HepG2 (cell line): Measurements from ENCODE around the gene CRYZ. TPM values are rescaled to one million over a fixed set of nuclear protein-coding genes. Genes with fewer than 3 reads are reported as not detected.
A peak's percentile ranks its signal among the peaks of the same experiment; 100 is the strongest.

ENCODE experiments used
- ATAC-seq: fragments of 200-7000 bp; cut with Tn5 transposase; 3 replicates; pipeline ENCODE4 v1.9.1; 2020; ENCODE audit warnings: mild to moderate bottlenecking, moderate library complexity
- BruUV-seq: library from RNA; stranded (reverse); fragments of 400-500 nt; replicated peaks from 2 replicates; lab custom pipeline; 2021; lab: Mats Ljungman, UMichigan
- CTCF ChIA-PET: fragments of 300-600 bp; formaldehyde crosslinking; extraction: SDS; loops from one replicate; lab custom pipeline; 2021; ENCODE audit warnings: low total read pairs, inconsistent platforms, low intra/inter-chr PET ratio; lab: Yijun Ruan, JAX
- POLR2A ChIA-PET: fragments of 350-600 bp; sonication (Branson Sonifier 250); formaldehyde crosslinking; loops from one replicate; lab custom pipeline; 2020; ENCODE audit warnings: antibody characterized with exemption, inconsistent platforms; lab: Yijun Ruan, JAX
- DNase-seq: peaks from one replicate; pipeline ENCODE4 v3.0.0-alpha.2; 2015; ENCODE audit warnings: low spot score
- FAIRE-seq: peaks from 3 replicates; lab custom pipeline; 2011; peaks lifted over from hg19 to GRCh38; lab: Jason Lieb, UNC
- H2AFZ ChIP-seq: one replicate; pipeline ENCODE4 v1.6.1; 2011; ENCODE audit warnings: low read length, inconsistent platforms
- H3K27ac ChIP-seq: fragments of 300-600 bp; 3 replicates; pipeline ENCODE4 v1.8.0; 2011; ENCODE audit warnings: mixed run types, mild to moderate bottlenecking, mixed read lengths, low read length, inconsistent platforms; ENCODE audit not compliant: insufficient read depth; ENCODE audit errors: extremely low read length
- H3K27me3 ChIP-seq, 2 experiments: fragments of 200-600 bp in 1 of 2; 2 replicates in 1 of 2; 3 replicates in 1 of 2; pipeline versions ENCODE4 v1.6.0 to v1.8.0; 2011; ENCODE audit warnings: low read length in 2 of 2, mild to moderate bottlenecking in 2 of 2, moderate library complexity in 2 of 2, inconsistent platforms in 1 of 2; ENCODE audit not compliant: insufficient read depth in 2 of 2, control insufficient read depth in 1 of 2
- H3K36me3 ChIP-seq, 2 experiments: fragments of 200-600 bp in 1 of 2; replicated peaks in 1 of 2; 2 replicates in 1 of 2; 3 replicates in 1 of 2; pipeline versions ENCODE4 v1.5.1 to v1.8.0; 2011; ENCODE audit warnings: low read length in 2 of 2, inconsistent platforms in 1 of 2; ENCODE audit not compliant: insufficient read depth in 2 of 2, control insufficient read depth in 1 of 2
- H3K4me1 ChIP-seq: 2 replicates; pipeline ENCODE4 v1.5.1; 2012; ENCODE audit warnings: low read length, inconsistent platforms; ENCODE audit not compliant: insufficient read depth
- H3K4me2 ChIP-seq: 2 replicates; pipeline ENCODE4 v1.6.0; 2011; ENCODE audit warnings: low read depth, low read length, inconsistent platforms
- H3K4me3 ChIP-seq, 3 experiments: fragments of 200-600 bp in 1 of 3; sonication (generic), shearing (Covaris generic) in 1 of 3; replicated peaks in 1 of 3; 2 replicates each; pipeline ENCODE4 v1.5.1; 2011 to 2016; ENCODE audit warnings: low read length in 3 of 3, inconsistent platforms in 2 of 3, low read depth in 2 of 3, mild to moderate bottlenecking in 2 of 3, control low read depth in 1 of 3, mixed read lengths in 1 of 3; ENCODE audit not compliant: insufficient read depth in 1 of 3
- H3K79me2 ChIP-seq: one replicate; pipeline ENCODE4 v1.6.1; 2011; ENCODE audit warnings: low read length, inconsistent platforms; ENCODE audit not compliant: insufficient read depth
- H3K9ac ChIP-seq: 2 replicates; pipeline ENCODE4 v1.6.0; 2011; ENCODE audit warnings: mild to moderate bottlenecking, low read depth, low read length, inconsistent platforms; ENCODE audit not compliant: insufficient read depth
- H3K9me3 ChIP-seq: 2 replicates; pipeline ENCODE4 v1.5.1; 2012; ENCODE audit warnings: mild to moderate bottlenecking, low read length
- H4K20me1 ChIP-seq: 2 replicates; pipeline ENCODE4 v1.6.0; 2011; ENCODE audit warnings: inconsistent platforms, mild to moderate bottlenecking, low read length, moderate library complexity; ENCODE audit not compliant: insufficient read depth
- MAFF ChIP-seq: IDR thresholded peaks from 2 replicates; pipeline ENCODE4 v1.6.1; 2011; ENCODE audit warnings: low read depth, low read length, improper control_type of control experiment
- MAFK ChIP-seq, 2 experiments: IDR thresholded peaks in 1 of 2; conservative IDR thresholded peaks in 1 of 2; 2 replicates each; pipeline ENCODE4 v1.6.1; 2011; ENCODE audit warnings: improper control_type of control experiment in 2 of 2, low read length in 2 of 2
- MAX ChIP-seq: IDR thresholded peaks from 2 replicates; pipeline ENCODE4 v1.6.1; 2012; ENCODE audit warnings: inconsistent platforms
- NBN ChIP-seq: fragments of 450-650 bp; conservative IDR thresholded peaks from 2 replicates; pipeline ENCODE4 v1.6.1; 2017
- SAP130 ChIP-seq: IDR thresholded peaks from 2 replicates; pipeline ENCODE4 v1.6.1; 2016; ENCODE audit warnings: low read depth
- SKIL ChIP-seq: sonication (generic); formaldehyde crosslinking; IDR thresholded peaks from 2 replicates; pipeline ENCODE4 v1.8.0; 2022; ENCODE audit warnings: missing genetic modification reagents, mild to moderate bottlenecking, moderate library complexity, borderline replicate concordance
- ZNF235 ChIP-seq: sonication (generic); formaldehyde crosslinking; IDR thresholded peaks from 2 replicates; pipeline ENCODE4 v1.8.1; 2023; ENCODE audit warnings: mild to moderate bottlenecking, missing genetic modification reagents, borderline replicate concordance
- ZNF333 ChIP-seq: sonication (generic); formaldehyde crosslinking; IDR thresholded peaks from 2 replicates; pipeline ENCODE4 v1.4.0; 2020; ENCODE audit warnings: mild to moderate bottlenecking, missing genetic modification reagents, borderline replicate concordance
- ZNF468 ChIP-seq: sonication (generic); formaldehyde crosslinking; IDR thresholded peaks from 2 replicates; pipeline ENCODE4 v1.8.0; 2022; ENCODE audit warnings: mild to moderate bottlenecking, moderate library complexity, missing genetic modification reagents
- WGBS: methylation state at CpG from one replicate; pipeline ENCODE4 v1.1.6; 2017; ENCODE audit warnings: low lambda C conversion rate; 5-methylcytosine and 5-hydroxymethylcytosine counted together
- in situ Hi-C: cut with HindIII; loops from 2 replicates; pipeline ENCODE4 v1.10.0; 2017; ENCODE audit warnings: low pct_unique_long_range_greater_than_20kb; ENCODE audit not compliant: extremely low pct_ligation_motif_present
- intact Hi-C: fragments of 100-400 bp; cut with micrococcal nuclease; formaldehyde crosslinking; loops from one replicate; pipeline ENCODE4 v1.10.0; 2022; ENCODE audit not compliant: unreplicated experiment
- polyA plus RNA-seq, 8 experiments: library from polyadenylated mRNA; depleted of rRNA in 3 of 8; stranded (reverse) in 7 of 8; unstranded in 1 of 8; fragments of >200 nt; fragmentation: Illumina TruSeq in 4 of 8; extraction: Trizol in 4 of 8; gene quantifications; 2 replicates each; pipeline versions ENCODE4 v1.2.1 to v1.2.3, GENCODE V29; 2011 to 2016; ENCODE audit warnings: low read depth in 4 of 8, missing spikeins in 1 of 8, mixed read lengths in 1 of 8; ENCODE audit not compliant: insufficient read depth in 1 of 8
- total RNA-seq, 5 experiments: library from RNA; depleted of rRNA; stranded (reverse); fragments of >200 nt; fragmentation: Illumina TruSeq; extraction: Trizol; gene quantifications; 2 replicates each; pipeline ENCODE4 v1.2.3, GENCODE V29; 2016; ENCODE audit warnings: low read depth in 1 of 5
- TF ChIP-seq, protein P1 (sequence below): sonication (generic); formaldehyde crosslinking; IDR thresholded peaks from 2 replicates; pipeline ENCODE4 v1.4.0; 2020; ENCODE audit warnings: mild to moderate bottlenecking, missing genetic modification reagents, borderline replicate concordance

CRYZ gene
- total and polyA plus RNA-seq, 2 of the 13 experiments (the other 11 are each of a cell fraction or from before 2014, with no cell fraction given): 115 to 211 TPM

- no peak for TF ChIP-seq ZNF333 (CRISPR knock-in tag)
- TF ChIP-seq SKIL: no peak
- no peak for TF ChIP-seq NBN
- TF ChIP-seq ZNF235 (CRISPR knock-in tag): no peak
These were observed 17.7 kb downstream of the CRYZ start (continued) for GRCh38 chr1:74715236-74715502.

- H4K20me1 ChIP-seq: peaks cover 3% of the 10 kb centered on the region; the same call in 1 of the 2 replicates
- H3K79me2 ChIP-seq: peaks cover 2% of the 10 kb centered on the region
- H2AFZ ChIP-seq: no peak overlapping the region
- H3K27me3 ChIP-seq: no peaks in the 10 kb centered on the region
- FAIRE-seq (no peak), ATAC-seq (no peak), DNase-seq (no peak)
- no peak overlapping the region for H3K27ac ChIP-seq
- POLR2A ChIA-PET: interaction anchor here (2.0 to 2.2 kb wide), 2 partner anchors 17 to 18 kb away, joined by 4 to 11 read pairs; partner anchors contain the start of genes CRYZ and TYW3
- H3K9ac ChIP-seq: no peak overlapping the region
- no peak overlapping the region for H3K4me2 ChIP-seq
- peaks cover 25 to 91% of the 10 kb centered on the region in 2 experiments for H3K36me3 ChIP-seq
- WGBS: 94% methylated on average over 1 of the region's 1 CpG
- no peak overlapping the region for H3K4me3 ChIP-seq
- H3K4me1 ChIP-seq: no peaks in the 10 kb centered on the region
- no TSS peak for BruUV-seq
- H3K9me3 ChIP-seq: no peaks in the 10 kb centered on the region
- TF ChIP-seq MAX (no peak), MAFF (peak; percentile 69), ZNF468 (no peak), SAP130 (no peak), MAFK (conservative IDR thresholded peaks at IDR 0.05 in 1 of 2, IDR thresholded peaks at IDR 0.05 in 1 of 2; ENCODE audit: low read length in 2 of 2) (peak; percentile 42 to 79; a peak in 3 of 4 replicates)
- TF ChIP-seq, protein P1, sequence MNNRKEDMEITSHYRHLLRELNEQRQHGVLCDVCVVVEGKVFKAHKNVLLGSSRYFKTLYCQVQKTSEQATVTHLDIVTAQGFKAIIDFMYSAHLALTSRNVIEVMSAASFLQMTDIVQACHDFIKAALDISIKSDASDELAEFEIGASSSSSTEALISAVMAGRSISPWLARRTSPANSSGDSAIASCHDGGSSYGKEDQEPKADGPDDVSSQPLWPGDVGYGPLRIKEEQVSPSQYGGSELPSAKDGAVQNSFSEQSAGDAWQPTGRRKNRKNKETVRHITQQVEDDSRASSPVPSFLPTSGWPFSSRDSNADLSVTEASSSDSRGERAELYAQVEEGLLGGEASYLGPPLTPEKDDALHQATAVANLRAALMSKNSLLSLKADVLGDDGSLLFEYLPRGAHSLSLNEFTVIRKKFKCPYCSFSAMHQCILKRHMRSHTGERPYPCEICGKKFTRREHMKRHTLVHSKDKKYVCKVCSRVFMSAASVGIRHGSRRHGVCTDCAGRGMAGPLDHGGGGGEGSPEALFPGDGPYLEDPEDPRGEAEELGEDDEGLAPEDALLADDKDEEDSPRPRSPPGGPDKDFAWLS: no peak
- intact Hi-C loops: no loop called here
- in situ Hi-C loops: no loop called here
- CTCF ChIA-PET: no interaction called here
These were observed 18.2 kb downstream of the CRYZ start for GRCh38 chr1:74714429-74715235.
